IPS-18c (cell line): ENCODE results near the gene PTPN6.

Experiments used
- H3K4me3 ChIP-seq: 2 replicates; pipeline ENCODE4 v1.7.0; 2013; ENCODE audit warnings: low read depth, mild to moderate bottlenecking, low read length, moderate library complexity; ENCODE audit not compliant: insufficient read depth
- H3K9me3 ChIP-seq: one replicate; pipeline ENCODE4 v1.6.1; 2013; ENCODE audit warnings: mild to moderate bottlenecking, low read length, moderate library complexity; ENCODE audit not compliant: control insufficient read depth, insufficient read depth

PTPN6 gene

DNA sequence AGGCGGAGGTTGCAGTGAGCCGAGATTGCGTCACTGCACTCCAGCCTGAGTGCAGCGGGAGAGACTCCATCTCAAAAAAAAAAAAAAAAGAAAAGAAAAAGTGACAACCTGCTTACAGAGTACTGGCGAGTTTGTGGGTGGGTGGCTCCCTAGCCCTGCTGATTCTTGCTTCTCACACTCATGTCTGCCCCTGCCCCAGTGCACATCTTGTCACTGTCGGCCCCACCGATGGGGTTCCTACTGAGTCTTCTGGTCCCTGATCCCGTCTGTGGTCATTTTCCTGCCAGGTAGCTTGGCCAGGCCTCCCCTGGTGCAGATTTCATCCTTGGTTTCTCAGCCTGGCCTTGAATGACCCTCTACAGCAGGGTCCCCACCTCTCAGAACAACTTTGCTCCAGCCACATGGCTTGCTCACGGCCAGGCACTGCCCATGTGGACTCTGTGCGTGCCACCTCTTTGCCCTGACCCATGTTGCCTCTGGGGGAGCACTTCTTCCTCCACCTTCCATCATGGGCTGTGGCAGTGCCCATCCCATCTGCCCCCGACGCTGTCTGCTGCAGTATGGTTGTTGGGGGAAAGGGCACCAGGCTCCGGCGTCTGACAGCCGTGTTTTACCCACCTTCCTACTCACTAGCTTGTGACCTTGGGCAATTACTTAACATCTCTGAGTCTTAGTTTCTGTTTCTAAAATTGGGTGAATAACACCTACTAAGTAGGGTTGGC, 2.1 kb upstream of the PTPN6 start:
- Histone ChIP-seq H3K9me3 (no peaks in the 10 kb centered on the region), H3K4me3 (no peak overlapping the region)

DNA sequence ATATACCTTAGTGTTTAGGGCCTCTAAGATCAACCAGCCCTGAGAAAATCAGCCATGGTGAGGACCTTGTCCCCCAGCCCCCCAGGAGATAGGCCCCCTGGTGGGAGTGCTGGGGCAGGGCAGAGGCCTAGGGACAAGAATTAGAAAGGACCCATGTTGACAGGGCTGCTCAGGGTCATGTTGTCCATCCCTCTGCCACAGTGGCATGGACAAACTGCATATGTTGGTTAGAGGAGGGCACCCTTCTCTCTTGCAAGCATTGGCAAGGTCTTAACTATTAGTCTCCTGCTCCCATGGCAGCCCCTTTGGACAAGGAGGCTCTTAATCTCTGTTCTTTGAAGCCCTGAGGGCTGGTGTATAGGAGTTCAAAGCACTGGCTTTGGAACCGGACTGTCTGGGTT, 755 bp upstream of the PTPN6 start:
- Histone ChIP-seq H3K4me3 (no peak overlapping the region), H3K9me3 (no peaks in the 10 kb centered on the region)

GRCh38 chr12:6951551-6952120, 480 bp downstream of the PTPN6 start:
- no peak overlapping the region for H3K4me3 ChIP-seq

GRCh38 chr12:6952121-6952862, 1.1 kb downstream of the PTPN6 start:
- Histone ChIP-seq H3K4me3 (no peak overlapping the region), H3K9me3 (no peaks in the 10 kb centered on the region)

More at GRCh38 chr12:6951551-6952120, 480 bp downstream of the PTPN6 start:
- no peaks in the 10 kb centered on the region for H3K9me3 ChIP-seq

DNA sequence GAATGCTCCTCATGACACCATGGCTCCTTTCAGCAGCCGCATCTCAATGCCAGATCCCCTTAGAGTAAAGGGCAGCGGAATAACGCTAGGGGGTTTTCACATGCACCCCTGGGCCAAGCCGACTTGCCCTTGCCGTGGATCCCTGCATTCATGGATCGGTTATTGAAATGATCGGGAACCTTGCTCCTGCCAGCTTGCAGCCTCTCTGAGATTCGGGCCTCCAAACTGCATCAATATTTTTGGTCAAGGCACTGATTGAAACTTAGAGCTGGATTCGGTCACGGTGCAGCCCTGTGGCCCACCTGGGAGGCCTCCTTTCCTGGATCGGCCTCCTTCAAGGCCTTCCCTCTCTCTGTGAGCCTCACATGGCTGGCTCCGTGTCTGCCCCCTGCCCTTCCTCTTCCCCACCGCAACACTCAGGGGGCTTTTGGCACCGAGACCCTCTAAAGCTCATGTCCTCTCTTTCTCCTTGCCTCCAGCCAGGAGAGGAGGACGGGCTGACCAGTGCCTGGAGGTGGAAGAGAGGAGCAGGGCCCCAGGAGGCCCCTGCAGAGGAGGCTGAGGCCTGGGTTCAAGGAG, 1.8 kb downstream of the PTPN6 start:
- Histone ChIP-seq H3K4me3 (no peak overlapping the region), H3K9me3 (no peaks in the 10 kb centered on the region)

DNA sequence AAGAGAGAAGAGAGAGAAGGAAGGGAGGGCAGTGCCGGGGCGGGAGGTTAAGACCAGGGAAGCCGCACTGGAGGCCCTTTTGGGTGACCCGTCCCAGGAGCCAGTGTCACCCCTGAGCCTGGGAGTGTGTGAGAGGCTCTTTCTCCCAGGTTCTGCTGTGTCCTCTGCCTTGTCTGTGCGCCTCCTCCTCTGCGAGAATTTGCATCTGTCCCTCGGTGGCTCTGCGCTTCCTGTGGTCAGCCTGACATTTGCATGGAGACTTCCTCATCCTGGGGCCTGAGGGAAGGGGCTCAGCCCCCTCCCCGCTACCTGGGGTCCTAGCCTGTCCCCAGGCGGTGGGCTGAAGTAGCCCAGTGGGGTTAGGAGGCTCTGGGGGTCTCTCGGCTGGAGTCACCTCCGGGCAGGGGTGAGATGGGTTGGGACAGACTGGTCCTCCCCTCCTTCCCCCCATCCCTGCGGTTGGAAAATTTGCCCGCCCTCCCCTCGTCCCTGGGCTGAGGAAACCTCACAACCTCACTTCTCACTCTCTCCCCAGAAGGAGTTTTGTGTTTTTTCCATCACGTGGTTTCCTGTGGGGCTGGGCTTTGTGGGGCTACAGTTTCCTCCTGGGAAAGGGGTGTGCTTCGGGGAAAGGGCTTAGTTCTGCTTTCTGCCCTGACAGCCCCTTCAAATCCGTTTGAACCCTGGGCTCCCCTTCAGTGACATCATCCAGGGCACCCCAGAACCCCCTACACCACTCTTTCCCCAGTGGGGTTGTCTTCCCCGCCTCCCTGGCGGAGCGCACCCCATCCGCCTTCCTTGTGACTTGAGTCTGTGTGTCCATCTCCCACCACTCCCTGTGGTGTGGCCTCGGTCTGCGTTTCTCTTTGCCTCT, 2.5 kb downstream of the PTPN6 start:
- Histone ChIP-seq H3K4me3 (no peak overlapping the region), H3K9me3 (no peaks in the 10 kb centered on the region)

DNA sequence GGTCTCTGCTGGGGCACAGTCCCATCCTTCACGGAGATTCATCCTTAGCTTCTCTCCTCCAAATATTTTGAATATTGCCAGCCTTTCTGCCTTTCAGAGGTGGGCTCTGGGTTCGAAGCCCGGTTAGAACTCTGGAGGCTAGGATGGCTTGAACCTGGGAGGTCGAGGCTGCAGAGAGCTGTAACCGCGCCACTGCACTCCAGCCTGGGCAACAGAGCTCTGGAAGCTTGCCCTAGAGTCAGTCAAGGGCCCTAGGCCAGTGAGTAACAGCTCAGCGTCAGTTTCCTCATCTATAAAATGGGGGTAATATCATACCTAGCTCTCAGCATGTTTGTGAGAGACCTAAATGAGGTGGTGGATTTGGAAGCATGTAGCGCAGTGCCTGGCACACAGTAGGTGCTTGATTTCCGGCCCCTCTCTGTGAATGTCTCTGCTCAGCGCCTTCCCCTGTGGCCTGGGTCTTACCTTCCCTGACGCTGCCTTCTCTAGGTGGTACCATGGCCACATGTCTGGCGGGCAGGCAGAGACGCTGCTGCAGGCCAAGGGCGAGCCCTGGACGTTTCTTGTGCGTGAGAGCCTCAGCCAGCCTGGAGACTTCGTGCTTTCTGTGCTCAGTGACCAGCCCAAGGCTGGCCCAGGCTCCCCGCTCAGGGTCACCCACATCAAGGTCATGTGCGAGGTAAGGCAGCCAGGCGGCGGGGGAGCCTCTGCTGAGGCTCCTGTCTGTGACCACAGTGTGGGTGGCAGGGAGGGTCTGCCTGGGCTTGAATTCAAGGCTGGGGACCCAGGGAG, 3.4 kb downstream of the PTPN6 start:
- Histone ChIP-seq H3K9me3 (no peaks in the 10 kb centered on the region), H3K4me3 (no peak overlapping the region)

DNA sequence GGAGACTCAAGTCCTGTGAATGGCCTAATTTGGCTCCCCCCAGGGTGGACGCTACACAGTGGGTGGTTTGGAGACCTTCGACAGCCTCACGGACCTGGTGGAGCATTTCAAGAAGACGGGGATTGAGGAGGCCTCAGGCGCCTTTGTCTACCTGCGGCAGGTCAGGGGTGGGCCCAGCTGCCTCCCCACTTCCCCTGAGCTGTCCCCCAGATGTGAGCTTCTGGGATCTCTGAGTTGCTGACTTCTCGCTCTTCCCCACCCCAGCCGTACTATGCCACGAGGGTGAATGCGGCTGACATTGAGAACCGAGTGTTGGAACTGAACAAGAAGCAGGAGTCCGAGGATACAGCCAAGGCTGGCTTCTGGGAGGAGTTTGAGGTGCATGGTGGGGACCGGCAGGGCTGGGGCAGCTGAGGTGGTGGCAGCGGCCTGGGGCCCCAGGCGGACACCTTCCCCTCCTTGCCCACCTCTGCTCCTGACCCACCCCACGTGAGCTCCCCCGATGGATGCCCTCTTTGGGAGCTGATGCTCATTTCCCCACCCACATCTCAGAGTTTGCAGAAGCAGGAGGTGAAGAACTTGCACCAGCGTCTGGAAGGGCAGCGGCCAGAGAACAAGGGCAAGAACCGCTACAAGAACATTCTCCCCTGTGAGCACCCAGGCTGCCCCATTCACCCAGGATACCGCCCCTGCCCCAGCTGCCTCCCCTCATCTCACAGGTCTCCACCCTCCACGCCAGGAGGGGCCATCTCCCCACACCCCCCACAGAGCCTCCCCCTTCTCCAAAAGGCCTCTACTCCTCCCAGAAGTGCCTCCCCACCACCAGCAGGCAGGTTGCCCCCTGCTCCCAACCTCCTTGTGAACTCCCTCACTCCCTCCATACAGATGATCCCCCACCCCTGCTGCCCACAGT, 4.2 kb downstream of the PTPN6 start:
- peaks cover 2% of the 10 kb centered on the region for H3K9me3 ChIP-seq
- no peak overlapping the region for H3K4me3 ChIP-seq

DNA sequence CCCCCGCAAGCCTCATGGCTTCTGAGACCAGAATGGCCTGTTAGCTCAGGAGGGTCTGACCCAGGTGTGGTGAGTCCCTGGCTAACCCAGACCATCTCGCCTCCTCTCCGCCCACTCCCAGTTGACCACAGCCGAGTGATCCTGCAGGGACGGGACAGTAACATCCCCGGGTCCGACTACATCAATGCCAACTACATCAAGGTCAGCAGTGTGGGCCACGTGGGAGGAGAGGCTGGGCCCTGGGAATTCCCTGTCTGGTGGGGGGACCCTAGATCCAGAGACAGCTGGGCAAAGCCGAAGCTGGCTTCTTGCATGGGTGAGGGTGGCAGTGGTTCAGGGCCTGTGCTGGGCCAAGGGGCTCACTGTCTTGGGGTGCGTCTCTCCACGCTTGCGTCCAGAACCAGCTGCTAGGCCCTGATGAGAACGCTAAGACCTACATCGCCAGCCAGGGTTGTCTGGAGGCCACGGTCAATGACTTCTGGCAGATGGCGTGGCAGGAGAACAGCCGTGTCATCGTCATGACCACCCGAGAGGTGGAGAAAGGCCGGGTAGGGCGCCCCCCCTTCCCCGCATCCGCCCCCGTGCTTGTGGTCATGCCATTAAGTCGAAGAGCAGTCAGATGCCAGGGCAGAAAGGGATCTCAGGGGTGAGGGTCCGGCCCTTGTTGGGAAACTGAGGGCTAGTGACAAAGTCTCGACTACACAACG, 5.0 kb downstream of the PTPN6 start:
- peaks cover 2% of the 10 kb centered on the region for H3K9me3 ChIP-seq
- no peak overlapping the region for H3K4me3 ChIP-seq

GRCh38 chr12:6957151-6957701, 6.1 kb downstream of the PTPN6 start:
- H3K9me3 ChIP-seq, result peaks cover 2% of the 10 kb centered on the region
- H3K4me3 ChIP-seq, result no peak overlapping the region

DNA sequence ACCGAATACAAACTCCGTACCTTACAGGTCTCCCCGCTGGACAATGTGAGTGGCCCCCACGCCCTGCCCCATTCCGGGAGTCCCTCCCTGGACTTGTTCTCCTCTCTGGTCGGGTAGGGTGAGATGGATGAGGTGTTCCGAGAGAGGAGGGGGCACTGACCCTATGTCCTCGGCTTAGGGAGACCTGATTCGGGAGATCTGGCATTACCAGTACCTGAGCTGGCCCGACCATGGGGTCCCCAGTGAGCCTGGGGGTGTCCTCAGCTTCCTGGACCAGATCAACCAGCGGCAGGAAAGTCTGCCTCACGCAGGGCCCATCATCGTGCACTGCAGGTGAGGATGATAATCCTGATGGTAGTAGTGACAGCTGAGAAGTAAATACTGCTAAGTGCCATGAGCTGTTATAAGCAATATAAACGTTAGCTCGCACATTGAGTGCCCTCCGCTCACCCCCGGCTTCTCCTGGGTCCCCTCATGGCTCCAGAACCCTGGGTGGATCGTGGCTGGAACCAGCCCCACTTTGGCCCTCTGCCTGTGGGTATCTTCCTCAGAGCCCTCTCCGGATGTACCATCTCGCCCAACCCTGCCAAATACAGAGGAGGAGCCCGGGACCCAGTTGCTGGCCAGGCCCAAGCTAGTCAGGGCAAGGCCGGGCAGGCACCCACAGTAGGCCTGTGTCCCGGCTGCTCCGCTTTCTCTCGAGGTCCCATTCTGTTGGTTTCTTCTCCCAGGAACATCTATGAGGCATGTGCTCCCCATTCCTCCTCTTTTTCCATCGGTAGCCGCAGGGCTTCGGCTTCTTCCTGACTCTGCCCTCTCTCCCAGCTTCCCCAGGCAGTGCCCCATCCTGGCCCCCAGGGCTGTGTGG, 6.8 kb downstream of the PTPN6 start:
- Histone ChIP-seq H3K4me3 (no peak overlapping the region), H3K9me3 (peaks cover 2% of the 10 kb centered on the region)

DNA sequence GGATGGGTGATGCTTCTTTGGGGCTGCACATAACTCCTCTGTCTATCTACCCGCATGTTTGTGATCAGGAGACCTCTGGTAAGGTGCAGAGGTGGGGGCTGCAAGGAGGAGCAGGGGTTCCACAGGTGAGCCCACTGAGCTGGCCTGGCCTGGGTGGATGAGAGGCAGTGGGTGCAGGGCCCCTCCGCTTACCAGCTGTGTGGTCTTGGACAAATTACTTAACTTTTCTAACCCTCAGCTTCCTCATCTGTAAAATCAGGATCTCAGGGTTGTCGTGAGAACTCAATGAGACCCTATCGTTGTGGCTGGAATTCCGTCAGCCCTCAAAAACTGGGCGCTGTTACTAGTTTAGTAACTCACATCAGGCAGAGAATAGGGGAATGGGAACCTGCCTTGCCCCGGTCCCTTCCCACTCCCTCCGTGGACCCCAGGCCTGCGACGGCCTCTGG, 7.5 kb downstream of the PTPN6 start:
- H3K4me3 ChIP-seq, result no peak overlapping the region
- peaks cover 2% of the 10 kb centered on the region for H3K9me3 ChIP-seq

GRCh38 chr12:6959058-6959804, 8.1 kb downstream of the PTPN6 start:
- Histone ChIP-seq H3K9me3 (peaks cover 2% of the 10 kb centered on the region), H3K4me3 (no peak overlapping the region)
